B cell (primary cell): ENCODE results near the gene LIPG.

Experiments
- CTCF ChIP-seq: fragments of 200-600 bp; IDR thresholded peaks from one replicate; pipeline ENCODE4 v1.8.0; 2022; ENCODE audit warnings: antibody characterized with exemption, mild to moderate bottlenecking
- EZH2 ChIP-seq: IDR thresholded peaks from 2 replicates; pipeline ENCODE4 v1.6.1; 2012; ENCODE audit warnings: borderline replicate concordance, low read depth, mild to moderate bottlenecking, moderate library complexity, low read length; ENCODE audit not compliant: insufficient read depth, poor library complexity, severe bottlenecking

DNA sequence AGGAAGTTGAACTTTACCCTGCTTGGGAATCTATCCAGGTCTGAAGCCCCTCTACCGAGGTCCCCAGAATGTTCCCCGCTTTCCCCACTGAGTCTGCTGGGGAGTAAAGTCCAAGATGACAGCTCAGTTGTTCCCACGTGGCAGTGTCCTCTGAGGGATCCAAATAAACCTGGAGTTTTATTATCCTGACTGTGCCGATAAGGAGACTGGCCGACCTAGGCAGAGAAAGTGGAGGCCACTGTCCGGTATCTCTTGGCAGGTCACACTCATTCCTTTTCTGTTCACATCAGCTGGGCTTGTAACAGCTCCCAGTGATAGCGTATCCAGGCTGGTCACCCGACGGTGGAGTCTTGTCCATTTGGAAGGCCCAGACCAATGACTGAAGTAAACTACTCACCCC is 47.3 kb upstream of the LIPG start:
- TF ChIP-seq CTCF (no peak), EZH2 (no peak)
